T-helper 9 cell (primary cell): ENCODE results near the gene SLC34A3.

ENCODE experiments used
- DNase-seq: peaks from one replicate; pipeline ENCODE4 v3.0.0-alpha.2; 2020

The SLC34A3 gene

GRCh38 chr9:137278061-137278701 lies 47.5 kb downstream of the SLC34A3 start:
- no peak for DNase-seq

- DNase-seq = no peak
These were observed 48.3 kb downstream of the SLC34A3 start for GRCh38 chr9:137278721-137279711.

GRCh38 chr9:137279741-137280473 lies 49.2 kb downstream of the SLC34A3 start:
- no peak for DNase-seq

GRCh38 chr9:137280474-137281344 lies 50.0 kb downstream of the SLC34A3 start:
- no peak for DNase-seq

- no peak for DNase-seq
These were observed 50.8 kb downstream of the SLC34A3 start for GRCh38 chr9:137281345-137282116.
